Hindlimb muscle (tissue), 1 donor: ENCODE data around the gene PLPP1. TPM values are rescaled to one million over a fixed set of nuclear protein-coding genes. Genes with fewer than 3 reads are reported as not detected.

Experiments
- DNase-seq: peaks from one replicate; pipeline ENCODE4 v3.0.0-alpha.2; 2013
- polyA plus RNA-seq: library from polyadenylated mRNA; unstranded; fragments of 120-200 nt; gene quantifications from one replicate; pipeline ENCODE4 v1.2.1, GENCODE V29; 2013; ENCODE audit not compliant: insufficient read length

PLPP1 gene
- polyA plus RNA-seq, 1 donor: 62.9 TPM

DNA sequence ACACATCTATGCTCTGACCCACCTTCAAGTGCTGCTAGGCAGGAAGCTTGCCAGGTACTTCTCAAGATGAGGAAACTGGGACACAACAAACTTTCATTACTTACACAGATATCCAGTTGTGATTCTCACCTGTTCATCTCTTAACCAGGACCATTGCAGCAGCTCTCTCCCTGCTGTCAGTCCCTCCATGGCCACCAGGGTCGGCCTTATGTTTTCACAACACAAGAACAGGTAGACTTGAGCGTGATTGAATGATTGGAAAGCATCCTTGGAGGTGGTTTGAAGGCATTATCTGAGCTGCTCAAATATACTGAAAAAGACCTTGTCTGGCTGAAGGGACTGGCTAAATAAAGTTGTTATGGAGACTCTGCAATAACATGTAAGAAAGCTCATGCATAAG, 132.6 kb downstream of the PLPP1 start:
- no peak for DNase-seq

DNA sequence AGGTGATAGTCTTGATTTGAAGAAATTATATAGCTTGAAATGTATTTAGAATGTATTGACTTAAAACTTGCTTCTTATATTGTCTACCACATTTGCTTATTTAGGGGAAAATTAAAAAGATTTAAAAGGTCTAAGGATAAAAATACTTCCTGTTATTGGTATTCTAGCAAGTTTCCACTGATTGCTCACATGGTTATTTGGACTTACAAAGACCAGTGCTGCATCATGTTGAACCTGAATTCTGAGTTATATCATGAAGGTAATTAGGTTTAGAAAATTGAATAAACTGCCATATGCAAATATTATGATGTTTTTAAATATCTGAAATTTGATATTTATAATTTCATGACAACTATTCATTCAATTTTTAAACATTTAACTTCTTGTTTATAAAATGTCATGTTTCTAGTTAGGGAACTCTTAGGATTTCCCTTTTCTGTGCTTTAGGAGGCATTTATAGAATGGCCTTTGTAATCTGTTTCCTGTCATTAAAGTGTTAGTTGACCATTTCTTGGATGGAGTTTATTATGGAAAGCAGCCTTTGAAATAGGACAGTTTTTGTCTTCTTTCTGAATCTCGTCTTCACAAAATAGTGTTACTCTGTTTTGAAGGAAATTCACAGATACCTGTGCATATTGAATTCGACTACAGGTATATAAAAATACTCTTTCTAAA, 141.1 kb downstream of the PLPP1 start:
- DNase-seq: no peak

DNA sequence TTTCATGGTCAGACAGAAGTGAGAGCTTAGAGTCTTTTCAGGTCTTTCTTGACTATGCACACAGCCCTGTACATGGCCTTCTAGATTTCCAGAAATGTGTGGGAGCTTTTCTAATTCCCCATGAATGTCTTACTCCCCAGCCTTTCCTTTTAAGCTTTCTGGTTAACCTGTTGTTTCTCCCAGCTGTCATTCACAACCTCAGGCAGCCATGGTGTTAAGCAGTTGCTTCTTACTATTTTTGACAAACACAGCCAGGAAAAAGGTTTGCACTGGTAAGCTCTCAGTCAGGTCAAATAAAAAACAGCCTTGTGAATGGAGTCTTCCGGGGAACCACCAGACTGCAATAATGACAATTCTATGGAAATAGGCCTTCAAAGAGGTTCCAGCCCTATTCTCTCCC, 142.1 kb downstream of the PLPP1 start:
- DNase-seq: no peak

GRCh38 chr5:55391707-55392106, 143.1 kb downstream of the PLPP1 start:
- DNase-seq: no peak

- DNase-seq: no peak
These were observed 146.9 kb downstream of the PLPP1 start for GRCh38 chr5:55387865-55388264.

- no peak for DNase-seq
These were observed 148.4 kb downstream of the PLPP1 start for GRCh38 chr5:55386356-55386755.

DNA sequence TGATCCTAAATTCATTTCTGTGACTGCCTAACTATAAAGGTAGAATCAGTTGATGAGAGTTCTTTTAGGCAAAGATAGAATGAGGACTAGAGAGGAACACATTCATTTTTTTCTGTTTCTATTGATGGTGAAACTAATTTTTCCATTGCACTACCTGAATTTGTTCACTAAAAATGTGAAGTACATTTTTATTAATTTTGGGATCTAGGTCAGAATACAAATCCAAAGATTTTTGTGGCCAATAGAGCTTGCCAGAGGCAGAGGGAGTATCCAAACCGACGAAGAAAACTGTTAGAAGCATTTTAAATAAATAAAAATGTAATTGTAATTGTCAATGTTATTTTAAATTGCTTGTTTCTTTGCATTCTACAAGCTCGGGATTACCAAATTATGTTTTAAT, 148.9 kb downstream of the PLPP1 start:
- peak; percentile 24 for DNase-seq

- no peak for DNase-seq
These were observed 149.5 kb downstream of the PLPP1 start for GRCh38 chr5:55385227-55385626.

GRCh38 chr5:55384072-55384471, 150.7 kb downstream of the PLPP1 start:
- DNase-seq: no peak

DNA sequence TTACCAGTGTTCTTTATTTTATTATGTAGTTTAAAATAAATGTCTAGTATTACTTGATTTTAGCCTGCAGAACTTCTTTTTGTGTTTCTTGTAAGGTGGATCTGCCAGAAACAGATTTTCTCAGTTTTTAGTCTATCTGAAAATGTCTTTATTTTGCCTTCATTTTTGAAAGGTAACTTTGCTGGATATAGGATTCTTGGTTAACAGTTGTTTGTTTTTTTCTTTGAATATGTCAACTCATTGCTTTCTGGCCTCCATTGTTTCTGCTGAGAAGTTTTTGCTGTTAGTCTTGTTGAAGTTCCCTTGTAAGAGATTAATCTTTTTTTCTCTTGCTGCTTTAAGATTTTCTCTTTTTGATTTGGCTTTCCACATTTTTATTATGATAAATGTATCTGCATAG, 151.5 kb downstream of the PLPP1 start:
- DNase-seq: no peak

DNA sequence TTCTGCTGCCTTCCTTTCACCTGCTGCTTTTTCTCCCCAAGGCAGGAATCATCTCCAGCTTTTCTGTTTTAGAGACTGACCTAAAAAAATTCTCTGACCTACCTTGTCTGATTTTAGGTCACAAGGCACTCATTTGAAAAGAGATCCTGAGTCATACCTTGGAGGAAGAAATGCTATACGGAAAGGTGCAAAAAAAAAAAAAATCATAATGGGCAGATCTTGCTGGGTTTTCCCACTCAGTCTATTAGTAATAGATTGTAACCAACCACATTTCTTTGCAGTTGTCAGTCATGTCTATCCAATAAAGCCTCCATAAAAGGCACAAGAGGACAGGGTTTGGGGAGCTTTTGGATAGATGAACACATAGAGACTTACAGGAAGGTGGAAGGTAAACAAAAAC, 157.0 kb downstream of the PLPP1 start:
- DNase-seq: no peak

Other genes starting within 250 kb of the PLPP1 start
- 27.8 TPM for gene DHX29, start 227.3 kb downstream of the PLPP1 start, polyA plus RNA-seq
- 58.0 TPM for gene MTREX, start 227.0 kb downstream of the PLPP1 start, polyA plus RNA-seq
- 13.0 TPM for gene SLC38A9, start 177.4 kb upstream of the PLPP1 start, polyA plus RNA-seq
- 0.23 TPM for gene DDX4, start 203.1 kb upstream of the PLPP1 start, polyA plus RNA-seq